SU-DHL-6 (cell line): Measurements from ENCODE around the gene MRPS26.

ENCODE experiments used
- CTCF ChIP-seq: fragments of 200-600 bp; sonication (generic); IDR thresholded peaks from one replicate; pipeline ENCODE4 v1.5.1; 2017; ENCODE audit warnings: antibody characterized with exemption, mild to moderate bottlenecking, low read length, moderate library complexity; ENCODE audit not compliant: insufficient read depth, poor library complexity, severe bottlenecking
- EZH2phosphoT487 ChIP-seq: fragments of 200-600 bp; sonication (generic), shearing (Covaris generic); conservative IDR thresholded peaks from 2 replicates; pipeline ENCODE4 v1.6.1; 2018; ENCODE audit warnings: mild to moderate bottlenecking, antibody characterized with exemption, low read length, moderate library complexity, mixed read lengths

GRCh38 chr20:3068075-3068474, 22.2 kb downstream of the MRPS26 start:
- TF ChIP-seq CTCF (no peak), EZH2phosphoT487 (no peak)
